ENCODE measurements around the gene CSHL1. TPM values are rescaled to one million over a fixed set of nuclear protein-coding genes. Genes with fewer than 3 reads are reported as not detected.
"Not testable (repeated sequence)": the region's sequence is repeated elsewhere in the genome, so short reads cannot be mapped to it uniquely, and the experiment has no call there.

The CSHL1 gene
- total and polyA plus RNA-seq, 2 donors from 2014 or later: not detected

DNA sequence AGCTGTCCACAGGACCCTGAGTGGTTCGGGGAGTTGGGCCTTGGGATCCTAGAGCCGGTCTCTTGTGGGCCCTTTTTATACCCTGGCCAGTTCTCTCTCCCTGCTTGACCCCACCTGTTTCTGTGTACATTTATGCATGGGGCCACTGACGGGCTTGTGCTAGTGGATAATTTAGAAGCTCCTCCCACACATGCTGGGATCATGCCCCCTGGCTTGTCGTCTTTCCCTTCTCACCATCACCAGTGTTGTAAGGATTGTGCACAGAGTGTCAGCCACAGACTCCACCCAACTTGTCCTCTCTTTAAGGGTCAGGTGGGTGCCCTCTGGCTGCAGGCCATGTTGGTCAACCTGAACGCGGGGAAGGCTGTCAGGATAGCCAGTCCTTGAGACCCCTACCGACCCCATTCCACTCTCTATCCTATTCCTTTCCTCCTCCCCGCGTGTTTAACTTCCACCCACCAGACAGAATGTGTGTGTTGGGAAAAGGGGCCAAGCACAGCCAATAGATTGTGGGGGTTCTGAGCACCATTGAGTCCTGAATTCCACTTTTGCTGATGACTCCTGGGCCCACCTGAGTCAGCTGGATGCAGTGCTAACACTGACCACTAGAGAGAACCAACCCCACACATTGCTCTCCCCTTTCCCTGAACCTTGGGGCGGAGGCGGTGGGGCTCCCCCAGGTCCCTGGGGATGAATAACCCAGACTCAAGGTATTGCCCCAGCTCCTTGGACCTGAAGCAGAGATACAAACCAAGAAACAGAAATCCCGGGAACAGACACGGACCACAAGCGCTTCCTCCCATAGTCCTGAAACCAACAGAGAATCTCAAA is 14.3 kb downstream of the CSHL1 start, which contains the start of gene CSH1:
Gene CSH1, minus strand, starts transcription at position 51 of the 831 bp plus-strand sequence. CDS start 63 bp downstream, outside the sequence.
- H3K9me3 ChIP-seq (ENCODE audit: control insufficient read depth in 2 of 3, insufficient read depth in 1 of 3, low read length in 3 of 3); DNase-seq; H3K4me3 ChIP-seq (ENCODE audit: low read length in 3 of 3); H3K4me1 ChIP-seq (ENCODE audit: control insufficient read depth in 2 of 3, insufficient read depth in 2 of 3, low read depth in 1 of 3, low read length in 3 of 3); H3K27me3 ChIP-seq (ENCODE audit: control insufficient read depth, insufficient read depth, low read length); H3K9ac ChIP-seq (ENCODE audit: low read length in 3 of 3); FAIRE-seq; intact Hi-C loops (cut with DNase I); H3K27ac ChIP-seq (ENCODE audit: low read depth in 2 of 2, low read length in 2 of 2); H3K36me3 ChIP-seq (ENCODE audit: control insufficient read depth in 2 of 3, insufficient read depth in 3 of 3, low read length in 3 of 3): not testable (repeated sequence)

DNA sequence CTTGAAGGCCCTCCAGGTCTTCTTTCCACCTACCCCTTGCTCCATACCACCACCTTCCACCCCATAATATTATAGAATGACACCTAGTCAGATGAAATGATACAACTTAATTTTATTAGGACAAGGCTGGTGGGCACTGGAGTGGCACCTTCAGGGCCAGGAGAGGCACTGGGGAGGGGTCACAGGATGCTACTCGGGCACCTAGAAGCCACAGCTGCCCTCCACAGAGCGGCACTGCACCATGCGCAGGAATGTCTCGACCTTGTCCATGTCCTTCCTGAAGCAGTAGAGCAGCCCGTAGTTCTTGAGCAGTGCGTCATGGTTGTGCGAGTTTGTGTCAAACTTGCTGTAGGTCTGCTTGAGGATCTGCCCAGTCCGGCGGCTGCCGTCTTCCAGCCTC is 16.2 kb downstream of the CSHL1 start:
- DNase-seq; FAIRE-seq; H3K9ac ChIP-seq (ENCODE audit: low read length in 3 of 3); H3K9me3 ChIP-seq (ENCODE audit: control insufficient read depth in 2 of 3, insufficient read depth in 1 of 3, low read length in 3 of 3); H3K27me3 ChIP-seq (ENCODE audit: control insufficient read depth, insufficient read depth, low read length); H3K27ac ChIP-seq (ENCODE audit: low read depth in 2 of 2, low read length in 2 of 2); intact Hi-C loops (cut with DNase I); H3K4me1 ChIP-seq (ENCODE audit: control insufficient read depth in 2 of 3, insufficient read depth in 2 of 3, low read depth in 1 of 3, low read length in 3 of 3); H3K36me3 ChIP-seq (ENCODE audit: control insufficient read depth in 2 of 3, insufficient read depth in 3 of 3, low read length in 3 of 3); H3K4me3 ChIP-seq (ENCODE audit: low read length in 3 of 3): not testable (repeated sequence)

DNA sequence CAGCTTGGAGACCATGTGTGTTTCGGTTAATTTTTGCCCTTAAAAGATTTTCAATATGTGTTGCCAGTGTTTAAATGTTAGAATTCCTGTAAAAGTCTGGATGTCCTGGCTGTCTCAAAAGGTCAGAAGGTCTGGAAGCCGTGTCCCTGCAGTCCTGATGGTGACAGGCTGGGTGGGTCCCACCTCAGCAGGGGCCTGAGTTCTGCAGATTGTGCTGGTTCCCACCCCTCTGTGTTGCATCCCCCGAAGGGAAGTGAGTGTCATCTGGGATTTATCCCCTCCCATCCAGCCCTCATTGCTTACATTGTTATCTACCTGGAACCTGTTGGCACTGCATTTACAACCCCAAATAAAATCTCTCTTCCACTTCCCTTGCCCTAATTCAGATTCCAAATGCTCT is 17.0 kb downstream of the CSHL1 start:
- H3K9ac ChIP-seq (ENCODE audit: low read length in 3 of 3); H3K36me3 ChIP-seq (ENCODE audit: control insufficient read depth in 2 of 3, insufficient read depth in 3 of 3, low read length in 3 of 3); H3K27ac ChIP-seq (ENCODE audit: low read depth in 2 of 2, low read length in 2 of 2); H3K27me3 ChIP-seq (ENCODE audit: control insufficient read depth, insufficient read depth, low read length); H3K4me1 ChIP-seq (ENCODE audit: control insufficient read depth in 2 of 3, insufficient read depth in 2 of 3, low read depth in 1 of 3, low read length in 3 of 3); DNase-seq; H3K4me3 ChIP-seq (ENCODE audit: low read length in 3 of 3); H3K9me3 ChIP-seq (ENCODE audit: control insufficient read depth in 2 of 3, insufficient read depth in 1 of 3, low read length in 3 of 3); FAIRE-seq; intact Hi-C loops (cut with DNase I): not testable (repeated sequence)

DNA sequence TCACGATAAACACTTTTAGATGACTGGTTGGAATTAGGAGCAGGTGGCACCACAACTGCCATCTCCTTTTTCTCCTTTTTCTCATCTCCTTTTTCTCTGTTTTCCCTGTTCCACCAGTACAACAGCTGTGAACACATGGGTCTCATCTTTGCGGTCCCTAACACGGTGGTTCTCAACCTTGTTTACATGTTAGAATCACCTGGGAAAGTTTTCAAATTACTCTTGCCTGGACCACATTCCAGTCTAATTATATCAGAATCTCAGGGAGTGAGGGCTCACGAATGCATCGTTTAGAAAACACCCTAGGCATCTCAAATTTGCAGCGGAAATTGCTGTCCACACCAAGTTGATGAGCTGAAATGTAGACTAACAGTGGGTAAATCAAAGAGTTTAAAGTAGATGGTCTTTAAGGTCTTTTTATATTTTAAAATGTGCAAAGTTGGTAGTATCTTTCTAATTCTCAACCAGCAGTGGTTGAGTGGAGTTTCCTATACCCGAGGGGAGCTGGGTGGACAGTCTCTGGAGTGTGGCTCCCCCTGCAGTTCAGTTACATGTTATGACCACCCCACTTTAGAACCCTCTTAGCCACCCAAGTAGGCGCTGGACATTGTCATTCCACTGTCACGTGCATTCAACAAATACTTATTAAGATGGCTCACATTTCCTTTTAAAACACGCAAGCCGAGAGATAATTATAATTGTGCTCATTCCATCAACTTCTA is 18.6 kb downstream of the CSHL1 start:
- H3K9ac ChIP-seq (ENCODE audit: low read length in 3 of 3); DNase-seq; H3K4me1 ChIP-seq (ENCODE audit: control insufficient read depth in 2 of 3, insufficient read depth in 2 of 3, low read depth in 1 of 3, low read length in 3 of 3); FAIRE-seq; H3K27me3 ChIP-seq (ENCODE audit: control insufficient read depth, insufficient read depth, low read length); H3K36me3 ChIP-seq (ENCODE audit: control insufficient read depth in 2 of 3, insufficient read depth in 3 of 3, low read length in 3 of 3); H3K9me3 ChIP-seq (ENCODE audit: control insufficient read depth in 2 of 3, insufficient read depth in 1 of 3, low read length in 3 of 3); intact Hi-C loops (cut with DNase I); H3K27ac ChIP-seq (ENCODE audit: low read depth in 2 of 2, low read length in 2 of 2); H3K4me3 ChIP-seq (ENCODE audit: low read length in 3 of 3): not testable (repeated sequence)

DNA sequence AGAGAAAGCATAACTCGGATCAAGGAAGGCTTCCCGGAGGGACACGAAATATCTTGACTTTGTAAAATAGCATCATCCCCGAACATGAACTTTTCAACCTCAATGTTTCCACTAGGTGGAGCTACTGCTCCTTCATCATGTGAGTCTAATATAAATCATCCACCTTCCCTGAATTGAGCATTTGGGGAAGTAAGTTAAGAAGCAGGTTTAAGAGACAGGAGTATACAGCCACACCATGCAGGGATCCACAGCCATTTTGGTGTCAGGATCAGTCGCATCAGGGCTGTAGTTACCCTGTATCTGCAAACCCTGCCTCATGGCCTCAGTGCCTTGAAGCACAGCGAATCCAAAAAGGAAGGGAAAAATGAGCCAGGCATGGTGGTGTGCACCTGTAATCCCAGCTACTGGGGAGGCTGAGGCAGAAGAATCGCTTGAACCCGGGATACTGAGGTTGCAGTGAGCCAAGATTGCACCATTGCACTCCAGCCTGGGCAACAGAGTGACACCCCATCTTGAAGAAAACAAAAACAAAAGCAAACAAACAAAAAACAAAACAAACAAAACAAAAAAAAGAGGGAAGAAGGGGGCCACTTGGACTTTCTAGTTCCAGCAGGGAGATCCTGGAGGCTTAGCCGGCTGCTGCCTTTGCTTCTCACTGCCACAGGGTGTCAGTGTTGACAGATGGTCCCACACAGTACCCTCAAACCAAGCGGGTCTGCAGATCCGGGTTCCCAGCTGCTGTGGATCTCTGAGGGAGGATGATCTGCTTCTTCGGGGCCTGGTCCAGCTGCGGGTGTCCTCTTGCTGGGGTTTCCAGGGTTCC is 21.8 kb downstream of the CSHL1 start:
- H3K9ac ChIP-seq (ENCODE audit: low read length in 3 of 3); H3K9me3 ChIP-seq (ENCODE audit: control insufficient read depth in 2 of 3, insufficient read depth in 1 of 3, low read length in 3 of 3); H3K36me3 ChIP-seq (ENCODE audit: control insufficient read depth in 2 of 3, insufficient read depth in 3 of 3, low read length in 3 of 3); intact Hi-C loops (cut with DNase I); H3K4me3 ChIP-seq (ENCODE audit: low read length in 3 of 3); H3K27ac ChIP-seq (ENCODE audit: low read depth in 2 of 2, low read length in 2 of 2); FAIRE-seq; H3K27me3 ChIP-seq (ENCODE audit: control insufficient read depth, insufficient read depth, low read length); H3K4me1 ChIP-seq (ENCODE audit: control insufficient read depth in 2 of 3, insufficient read depth in 2 of 3, low read depth in 1 of 3, low read length in 3 of 3): not testable (repeated sequence)
- peak in 3 of 5 donors; percentile 43 to 68 (median 49) for DNase-seq
- TF ChIP-seq, protein P1, sequence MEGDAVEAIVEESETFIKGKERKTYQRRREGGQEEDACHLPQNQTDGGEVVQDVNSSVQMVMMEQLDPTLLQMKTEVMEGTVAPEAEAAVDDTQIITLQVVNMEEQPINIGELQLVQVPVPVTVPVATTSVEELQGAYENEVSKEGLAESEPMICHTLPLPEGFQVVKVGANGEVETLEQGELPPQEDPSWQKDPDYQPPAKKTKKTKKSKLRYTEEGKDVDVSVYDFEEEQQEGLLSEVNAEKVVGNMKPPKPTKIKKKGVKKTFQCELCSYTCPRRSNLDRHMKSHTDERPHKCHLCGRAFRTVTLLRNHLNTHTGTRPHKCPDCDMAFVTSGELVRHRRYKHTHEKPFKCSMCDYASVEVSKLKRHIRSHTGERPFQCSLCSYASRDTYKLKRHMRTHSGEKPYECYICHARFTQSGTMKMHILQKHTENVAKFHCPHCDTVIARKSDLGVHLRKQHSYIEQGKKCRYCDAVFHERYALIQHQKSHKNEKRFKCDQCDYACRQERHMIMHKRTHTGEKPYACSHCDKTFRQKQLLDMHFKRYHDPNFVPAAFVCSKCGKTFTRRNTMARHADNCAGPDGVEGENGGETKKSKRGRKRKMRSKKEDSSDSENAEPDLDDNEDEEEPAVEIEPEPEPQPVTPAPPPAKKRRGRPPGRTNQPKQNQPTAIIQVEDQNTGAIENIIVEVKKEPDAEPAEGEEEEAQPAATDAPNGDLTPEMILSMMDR (IDR thresholded peaks at IDR 0.05; ENCODE audit: borderline replicate concordance, extremely low read depth, insufficient read depth): peak; percentile 20

DNA sequence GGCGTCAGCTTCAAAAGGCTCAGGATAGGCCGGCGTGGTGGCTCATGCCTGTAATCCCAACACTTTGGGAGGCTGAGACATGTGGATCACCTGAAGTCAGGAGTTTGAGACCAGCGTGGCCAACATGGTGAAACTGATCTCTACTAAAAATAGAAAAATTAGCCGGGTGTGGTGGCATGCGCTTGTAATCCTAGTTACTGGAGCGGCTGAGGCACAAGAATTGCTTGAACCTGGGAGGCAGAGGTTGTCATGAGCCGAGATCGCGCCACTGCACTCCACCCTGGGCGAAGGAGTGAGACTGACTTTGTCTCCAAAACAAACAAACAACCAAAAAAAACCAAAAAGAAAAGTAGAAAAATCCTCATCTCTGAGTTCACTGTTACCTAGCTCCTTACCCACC is 25.9 kb downstream of the CSHL1 start:
- H3K9me3 ChIP-seq (ENCODE audit: control insufficient read depth in 2 of 3, insufficient read depth in 1 of 3, low read length in 3 of 3); FAIRE-seq; DNase-seq; H3K4me3 ChIP-seq (ENCODE audit: low read length in 3 of 3); intact Hi-C loops (cut with DNase I); H3K36me3 ChIP-seq (ENCODE audit: control insufficient read depth in 2 of 3, insufficient read depth in 3 of 3, low read length in 3 of 3); H3K4me1 ChIP-seq (ENCODE audit: control insufficient read depth in 2 of 3, insufficient read depth in 2 of 3, low read depth in 1 of 3, low read length in 3 of 3); H3K27me3 ChIP-seq (ENCODE audit: control insufficient read depth, insufficient read depth, low read length); H3K27ac ChIP-seq (ENCODE audit: low read depth in 2 of 2, low read length in 2 of 2); H3K9ac ChIP-seq (ENCODE audit: low read length in 3 of 3): not testable (repeated sequence)

DNA sequence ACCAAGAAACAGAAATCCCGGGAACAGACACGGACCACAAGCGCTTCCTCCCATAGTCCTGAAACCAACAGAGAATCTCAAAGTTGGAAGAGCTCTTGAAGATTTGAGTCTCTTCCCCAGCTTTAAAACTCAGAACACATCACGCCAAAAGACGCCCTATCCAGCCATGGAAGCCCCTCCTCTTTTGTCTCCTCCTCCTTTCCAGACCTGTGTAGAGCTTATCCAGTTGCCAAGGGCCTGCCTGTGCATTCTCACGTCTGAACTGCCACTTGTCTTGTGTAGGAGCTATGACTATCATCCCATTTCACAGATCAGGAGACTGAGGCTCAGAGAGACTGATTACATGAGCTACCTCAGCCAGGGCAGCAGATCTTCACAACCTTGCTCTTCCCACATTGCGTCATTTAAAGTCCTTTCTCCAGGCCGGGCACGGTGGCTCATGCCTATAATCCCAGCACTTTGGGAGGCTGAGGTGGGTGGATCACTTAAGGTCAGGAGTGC is 28.4 kb downstream of the CSHL1 start:
- H3K4me3 ChIP-seq (ENCODE audit: low read length in 3 of 3); H3K4me1 ChIP-seq (ENCODE audit: control insufficient read depth in 2 of 3, insufficient read depth in 2 of 3, low read depth in 1 of 3, low read length in 3 of 3); H3K27ac ChIP-seq (ENCODE audit: low read depth in 2 of 2, low read length in 2 of 2); H3K27me3 ChIP-seq (ENCODE audit: control insufficient read depth, insufficient read depth, low read length); H3K36me3 ChIP-seq (ENCODE audit: control insufficient read depth in 2 of 3, insufficient read depth in 3 of 3, low read length in 3 of 3); FAIRE-seq; H3K9ac ChIP-seq (ENCODE audit: low read length in 3 of 3); intact Hi-C loops (cut with DNase I); DNase-seq; H3K9me3 ChIP-seq (ENCODE audit: control insufficient read depth in 2 of 3, insufficient read depth in 1 of 3, low read length in 3 of 3): not testable (repeated sequence)

Data from kidney (tissue), 14 donors.